ENCODE data around the gene ASTE1. TPM values are rescaled to one million over a fixed set of nuclear protein-coding genes. Genes with fewer than 3 reads are reported as not detected.

ASTE1 gene
- total RNA-seq, 1 experiment from 2014 or later, result 8.4 TPM

Other genes starting within 250 kb of the ASTE1 start
- gene ATP2C1, start 132.7 kb downstream of the ASTE1 start, total RNA-seq (2014; rRNA removed), result 59.2 and 59.8 TPM in 2 replicates
- gene NEK11, start 52 bp upstream of the ASTE1 start, total RNA-seq (2014; rRNA removed), result 6.1 and 13.3 TPM in 2 replicates

Data from LHCN-M2 (cell line).